ENCODE results near the gene CYB561D2.

GRCh38 chr3:50304601-50305000, 46.1 kb upstream of the CYB561D2 start:
- TF ChIP-seq CTCF (IDR thresholded peaks at IDR 0.05) (no peak), POLR2A (IDR thresholded peaks at IDR 0.05; ENCODE audit: low read depth) (no peak)

All from esophagus muscularis mucosa (tissue), 3 donors.